Esophagus muscularis mucosa (tissue), 4 donors: ENCODE data around the gene CPA4.

ENCODE experiments used
- CTCF ChIP-seq, 3 experiments: fragments of 200-600 bp in 2 of 3; fragments of 450-650 bp in 1 of 3; sonication (generic) in 2 of 3; IDR thresholded peaks; one replicate each; pipeline ENCODE4 v1.5.1; 2017 to 2019; ENCODE audit warnings: antibody characterized with exemption in 3 of 3, mild to moderate bottlenecking in 2 of 3, moderate library complexity in 1 of 3
- EP300 ChIP-seq: sonication (generic); formaldehyde crosslinking; IDR thresholded peaks from one replicate; pipeline ENCODE4 v1.6.1; 2017; ENCODE audit warnings: antibody characterized with exemption
- POLR2A ChIP-seq: fragments of 450-650 bp; IDR thresholded peaks from one replicate; pipeline ENCODE4 v1.6.1; 2017; ENCODE audit warnings: antibody characterized with exemption, moderate library complexity, mild to moderate bottlenecking, low read depth
- POLR2AphosphoS5 ChIP-seq, 2 donors: sonication (generic); formaldehyde crosslinking; IDR thresholded peaks; one replicate each; pipeline ENCODE4 v1.6.1; 2017; ENCODE audit warnings: antibody characterized with exemption in 2 of 2

- no peak for TF ChIP-seq CTCF (IDR thresholded peaks at IDR 0.05)
- TF ChIP-seq POLR2AphosphoS5 (IDR thresholded peaks at IDR 0.05) = no peak
- no peak for TF ChIP-seq POLR2A
- TF ChIP-seq EP300 = no peak
Measured at GRCh38 chr7:130288829-130289228, 4.1 kb upstream of the CPA4 start.
